CD4-positive, alpha-beta T cell treated with Interleukin-6 at 100 ng/mL for 8 hours (primary cell): ENCODE measurements around the gene LRPAP1.
"Not testable (repeated sequence)": the region's sequence is repeated elsewhere in the genome, so short reads cannot be mapped to it uniquely, and the experiment has no call there.

Source experiments
- DNase-seq: peaks from one replicate; pipeline ENCODE4 v3.0.0-alpha.2; 2020; ENCODE audit warnings: mixed read lengths, low spot score

Gene LRPAP1

DNA sequence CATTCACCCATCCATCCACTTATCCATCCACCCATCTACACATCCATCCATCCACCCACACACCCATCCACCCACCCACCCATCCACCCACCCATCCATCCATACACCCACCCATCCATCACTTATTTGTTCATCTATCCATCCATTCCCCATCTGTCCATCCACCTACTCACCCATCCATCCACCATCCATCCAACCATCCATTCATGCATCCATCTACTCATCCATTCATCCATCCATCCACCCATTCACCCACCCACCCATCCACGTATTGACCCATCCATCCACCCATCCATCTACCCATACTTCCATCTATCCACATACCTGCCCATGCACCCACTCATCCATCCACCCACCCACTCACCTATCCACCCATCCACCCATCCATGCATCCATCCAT is 28.2 kb upstream of the LRPAP1 start:
- not testable (repeated sequence) for DNase-seq

DNA sequence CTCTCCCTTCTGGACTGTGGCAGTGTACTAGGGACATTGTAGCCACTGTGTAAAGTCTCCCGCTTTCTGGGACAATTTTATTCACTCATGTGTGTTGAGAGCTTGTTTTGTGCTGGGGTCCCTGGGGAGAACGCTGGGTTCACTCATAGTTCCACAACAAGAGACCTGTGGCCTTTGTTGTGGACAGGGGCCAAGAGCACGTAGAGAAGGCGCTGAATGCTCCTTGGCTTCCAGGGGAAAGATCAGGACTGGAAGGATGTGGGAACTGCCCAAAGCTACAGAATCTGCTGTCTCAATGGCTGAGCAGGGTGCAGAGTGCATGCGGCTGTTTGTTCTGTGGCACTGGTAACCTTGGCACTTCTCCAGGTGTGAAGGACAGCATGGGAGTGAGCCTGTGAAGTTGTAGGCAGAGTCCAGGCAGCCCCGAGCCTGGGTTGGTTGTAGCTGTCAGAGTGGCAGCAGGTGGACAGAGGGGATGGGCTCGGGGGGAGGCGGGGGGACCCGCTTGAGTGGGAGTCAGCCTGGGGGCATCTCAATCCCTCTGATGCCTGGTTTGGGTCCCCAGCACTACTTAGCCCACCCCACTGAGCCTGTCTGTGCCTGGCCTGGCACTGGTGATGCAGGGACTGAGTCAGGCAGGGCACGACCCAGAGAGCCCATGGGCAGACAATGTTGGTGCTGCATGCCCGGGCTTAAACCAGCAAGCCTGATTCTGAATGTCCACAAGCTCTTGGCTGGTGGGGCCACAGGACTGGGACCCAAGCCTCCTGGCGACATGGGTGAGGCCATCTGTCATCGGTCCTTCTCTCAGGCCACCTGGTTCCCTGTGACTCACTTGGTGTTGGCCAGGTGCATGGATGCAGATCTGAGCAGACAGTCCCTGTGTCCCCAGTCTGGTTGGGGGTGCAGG is 27.4 kb upstream of the LRPAP1 start:
- DNase-seq: not testable (repeated sequence)

DNA sequence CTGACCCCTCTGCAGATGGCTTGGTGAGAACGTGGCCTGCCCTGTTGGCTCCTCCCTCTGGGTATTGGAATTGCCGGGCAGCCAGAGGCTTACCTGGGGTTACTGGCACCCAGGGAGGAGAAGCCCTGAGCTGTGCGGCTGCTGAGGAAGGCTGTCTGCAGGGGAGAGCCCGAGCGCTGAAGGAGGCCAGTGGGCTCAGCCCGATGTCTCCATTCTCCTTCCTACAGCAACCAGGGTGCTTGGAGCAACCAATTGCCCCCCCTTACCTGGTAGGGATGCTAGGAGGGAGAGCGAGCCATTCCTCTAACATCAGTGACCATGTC is 26.3 kb upstream of the LRPAP1 start:
- not testable (repeated sequence) for DNase-seq

DNA sequence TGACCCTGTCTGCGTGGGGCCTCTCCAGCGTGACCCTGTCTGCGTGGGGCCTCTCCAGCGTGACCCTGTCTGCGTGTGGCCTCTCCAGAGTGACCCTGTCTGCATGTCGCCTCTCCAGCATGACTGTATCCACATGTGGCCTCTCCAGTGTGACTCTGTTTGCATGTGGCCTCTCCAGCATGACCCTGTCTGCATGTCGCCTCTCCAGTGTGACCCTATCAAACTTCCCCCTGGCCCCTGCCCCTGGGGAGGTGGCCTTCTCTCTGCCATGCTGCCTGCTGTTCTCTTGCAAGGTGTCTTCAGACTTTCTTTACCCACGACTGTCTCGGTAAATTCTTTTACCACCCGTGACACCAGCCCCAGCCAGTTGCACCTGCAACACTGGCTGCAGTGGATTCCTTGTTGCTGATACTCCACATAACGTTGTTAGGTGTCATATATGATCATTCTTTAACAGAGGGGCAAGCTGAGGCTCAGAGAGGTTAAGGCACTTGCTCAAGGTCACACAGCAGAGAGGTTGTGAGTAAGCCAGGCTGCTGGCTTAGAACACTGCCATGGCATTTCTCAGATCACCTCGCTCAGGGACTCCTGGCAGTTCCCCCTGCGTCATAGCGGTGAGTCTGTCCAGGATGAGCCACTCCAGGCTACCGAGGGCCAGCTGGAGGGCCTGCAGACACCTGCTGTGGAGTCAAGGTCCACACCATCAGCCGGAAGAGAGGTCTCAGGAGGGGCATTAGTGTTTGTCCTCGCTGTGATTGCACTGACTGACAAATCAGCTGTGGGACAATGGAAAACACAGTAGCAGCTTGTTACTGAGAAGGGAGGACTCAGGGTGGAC is 25.7 kb upstream of the LRPAP1 start:
- DNase-seq: not testable (repeated sequence)

DNA sequence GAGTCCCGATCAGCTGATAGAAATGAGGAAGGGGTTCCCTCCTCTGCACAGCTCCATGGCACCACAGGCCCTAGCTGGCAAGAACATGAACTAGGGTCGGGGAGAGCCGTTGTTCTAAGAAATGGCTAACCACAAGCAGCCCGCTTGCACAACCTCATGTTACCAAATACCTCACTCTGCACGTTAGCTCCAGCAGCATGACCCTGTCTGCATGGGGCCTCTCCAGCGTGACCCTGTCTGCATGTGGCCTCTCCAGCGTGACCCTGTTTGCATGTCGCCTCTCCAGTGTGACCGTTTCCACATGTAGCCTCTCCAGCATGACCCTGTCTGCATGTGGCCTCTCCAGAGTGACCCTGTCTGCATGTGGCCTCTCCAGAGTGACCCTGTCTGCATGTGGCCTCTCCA is 24.9 kb upstream of the LRPAP1 start:
- not testable (repeated sequence) for DNase-seq

DNA sequence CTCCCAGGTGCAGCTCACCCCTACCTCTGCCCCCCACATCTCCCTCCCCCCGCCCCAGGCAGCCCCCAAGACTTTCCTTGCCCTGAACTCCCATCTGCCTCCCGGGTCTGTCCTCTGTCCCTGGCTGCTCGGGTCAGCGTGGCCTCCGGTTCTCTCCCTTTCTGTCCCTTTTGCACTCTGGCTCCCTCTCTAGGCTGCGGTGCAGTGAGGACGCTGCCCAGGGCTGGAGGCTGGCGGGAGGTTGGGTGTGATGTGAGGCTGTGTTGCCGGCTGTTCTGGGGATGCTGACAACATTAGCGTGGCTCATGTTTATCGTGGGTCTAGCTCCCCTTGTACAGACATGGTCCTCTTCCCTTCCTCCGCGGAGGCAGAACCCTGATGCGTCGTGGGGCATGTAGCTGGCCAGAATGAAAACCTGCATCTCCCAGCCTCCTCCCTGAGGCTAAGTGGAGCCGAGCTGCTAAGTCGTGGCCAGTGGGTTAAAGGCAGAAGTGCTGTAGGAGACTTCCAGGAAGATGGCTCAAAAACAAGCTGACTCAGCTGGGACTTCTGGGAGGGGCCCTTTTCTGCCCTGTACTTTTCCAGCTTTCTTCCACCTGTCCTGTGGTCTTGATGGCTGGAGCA is 24.1 kb upstream of the LRPAP1 start:
- DNase-seq: not testable (repeated sequence)

DNA sequence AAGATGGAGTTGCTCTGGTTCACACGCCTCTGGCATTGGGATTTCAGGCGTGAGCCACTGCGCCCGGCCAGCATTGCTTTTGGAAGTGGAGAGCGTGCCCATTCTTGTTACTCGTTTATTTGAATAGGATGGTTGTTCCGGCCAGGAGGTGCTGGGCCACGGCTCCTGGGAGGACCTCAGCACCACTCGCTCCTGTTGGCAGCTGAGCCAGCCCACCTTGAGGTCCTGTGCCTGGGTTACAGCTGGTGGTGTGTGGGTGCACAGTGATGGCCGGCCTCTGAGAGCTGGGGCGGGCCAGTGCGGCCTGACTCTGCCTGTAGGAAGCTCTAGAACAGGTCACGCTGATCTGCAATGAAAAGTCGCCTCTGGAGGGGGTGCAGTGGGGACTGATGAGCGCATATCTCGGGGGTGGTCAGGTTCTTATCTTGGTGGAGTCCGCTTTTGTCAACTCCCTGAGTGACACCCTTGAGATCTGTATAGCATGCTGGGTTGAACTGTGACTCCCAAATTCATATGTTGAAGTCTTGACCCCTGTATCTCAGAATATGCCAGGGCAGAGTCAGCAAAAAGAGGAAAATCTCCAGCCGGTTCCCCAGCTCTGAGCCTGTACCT is 23.3 kb upstream of the LRPAP1 start:
- not testable (repeated sequence) for DNase-seq

DNA sequence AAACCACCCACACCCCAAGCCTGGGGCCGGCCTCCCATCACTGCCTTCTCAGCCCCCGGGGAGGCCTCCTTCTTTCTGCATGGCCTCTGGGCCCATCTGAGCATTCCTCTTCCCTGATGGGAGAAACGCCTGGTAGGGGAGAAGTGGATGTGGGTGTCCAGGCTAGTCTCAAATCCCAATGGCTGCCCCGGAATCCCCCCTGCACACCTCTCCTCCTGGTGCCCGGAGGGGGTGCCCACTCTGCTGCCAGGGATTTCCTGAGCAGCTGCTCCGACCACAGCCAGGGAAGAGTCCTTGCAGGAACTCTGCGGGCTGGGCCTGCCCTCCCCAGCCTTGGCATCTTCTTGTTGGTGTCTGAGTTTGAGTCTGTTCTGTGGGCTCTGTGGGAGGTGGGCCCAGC is 19.1 kb upstream of the LRPAP1 start:
- not testable (repeated sequence) for DNase-seq

DNA sequence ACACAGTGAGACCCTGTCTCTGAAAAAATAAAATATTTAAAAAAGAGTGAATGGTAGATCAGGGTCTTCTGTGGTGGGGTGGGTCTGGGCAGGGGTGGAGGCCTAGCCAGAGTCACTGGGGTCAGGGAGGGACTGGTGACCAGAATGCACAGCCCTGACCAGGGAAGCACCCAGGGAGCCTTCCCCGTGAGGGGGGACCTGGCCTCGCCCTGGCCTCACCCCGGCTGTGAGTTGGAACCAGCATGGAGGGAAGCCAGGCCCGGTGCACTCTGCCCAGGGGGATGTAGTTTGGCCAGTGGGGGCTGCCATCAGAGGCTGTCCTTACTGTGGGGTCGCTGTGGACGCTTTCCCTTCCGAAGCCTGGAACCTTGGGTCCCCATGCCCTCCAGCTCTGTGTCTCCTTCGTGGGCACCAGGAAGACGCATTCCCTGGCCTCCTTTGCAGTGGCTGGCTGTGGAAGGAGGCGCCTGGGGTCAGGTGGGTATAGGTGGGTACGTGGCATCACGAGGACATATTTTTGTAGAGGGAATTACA is 18.6 kb upstream of the LRPAP1 start:
- not testable (repeated sequence) for DNase-seq

DNA sequence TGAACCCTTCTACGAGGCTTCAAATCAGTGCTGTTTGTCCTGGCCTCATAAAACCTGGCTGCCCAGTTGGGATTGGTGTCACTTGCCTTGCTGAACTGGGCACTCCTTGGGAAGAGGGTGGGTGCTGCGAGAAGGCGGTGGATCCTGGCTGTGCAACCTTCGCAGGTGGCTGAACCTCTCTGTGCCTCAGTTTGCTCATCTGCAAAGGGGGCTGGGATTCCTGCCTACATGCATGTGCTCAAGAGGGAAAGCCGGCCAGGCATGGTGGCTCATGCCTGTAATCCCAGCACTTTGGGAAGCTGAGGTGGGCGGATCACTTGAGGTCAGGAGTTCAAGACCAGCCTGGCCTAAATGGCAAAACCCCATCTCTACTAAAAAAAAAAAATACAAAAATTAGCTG is 17.8 kb upstream of the LRPAP1 start:
- DNase-seq: not testable (repeated sequence)

DNA sequence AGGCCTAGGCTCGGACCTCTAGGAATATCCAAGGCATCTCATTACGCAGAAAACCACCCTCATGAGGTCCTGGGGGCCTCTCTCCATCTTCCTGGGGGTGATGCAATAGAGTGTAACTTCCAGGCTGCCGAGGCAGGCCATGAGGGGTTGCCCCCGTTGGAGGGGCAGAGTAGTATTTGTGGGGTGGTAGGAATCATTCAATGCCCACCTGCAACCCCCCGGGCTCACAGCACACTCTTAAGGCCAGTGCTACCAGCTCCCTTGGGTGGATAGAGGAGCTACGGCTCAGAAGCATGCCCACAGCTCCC is 17.4 kb upstream of the LRPAP1 start:
- DNase-seq: not testable (repeated sequence)

DNA sequence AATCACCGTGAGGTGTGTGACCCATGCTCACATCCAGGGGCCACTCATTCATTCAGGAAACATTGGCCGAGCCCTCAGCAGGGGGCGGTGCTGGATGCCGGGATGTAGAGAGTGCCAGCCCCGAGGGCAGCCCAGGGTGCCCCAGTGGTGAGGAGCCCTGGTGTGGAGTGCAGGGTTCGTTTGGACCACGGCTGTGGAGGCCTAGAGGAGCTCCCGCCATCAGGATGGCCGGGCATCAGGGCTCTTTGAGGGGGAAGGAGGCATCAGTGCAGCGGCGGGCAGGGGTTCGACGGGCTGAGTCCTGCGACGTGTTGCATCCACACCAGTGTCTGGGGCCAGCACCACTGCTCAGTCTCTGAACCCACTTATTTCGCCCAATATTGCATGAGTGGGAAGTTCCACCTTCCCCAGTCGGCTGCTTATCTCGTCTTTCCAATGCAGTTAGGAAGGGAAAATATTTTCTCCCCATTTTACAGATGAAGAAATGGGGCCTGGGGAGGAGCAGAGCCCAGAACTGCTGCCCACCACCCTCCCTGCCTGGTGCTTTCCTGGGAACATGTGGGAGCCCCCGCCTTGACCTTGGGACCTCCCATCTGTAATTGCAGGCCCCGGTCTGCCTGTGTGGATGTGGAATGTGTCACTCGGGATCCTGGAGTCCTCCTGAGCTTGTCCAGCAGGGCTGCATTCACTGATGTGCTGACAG is 16.9 kb upstream of the LRPAP1 start:
- not testable (repeated sequence) for DNase-seq

DNA sequence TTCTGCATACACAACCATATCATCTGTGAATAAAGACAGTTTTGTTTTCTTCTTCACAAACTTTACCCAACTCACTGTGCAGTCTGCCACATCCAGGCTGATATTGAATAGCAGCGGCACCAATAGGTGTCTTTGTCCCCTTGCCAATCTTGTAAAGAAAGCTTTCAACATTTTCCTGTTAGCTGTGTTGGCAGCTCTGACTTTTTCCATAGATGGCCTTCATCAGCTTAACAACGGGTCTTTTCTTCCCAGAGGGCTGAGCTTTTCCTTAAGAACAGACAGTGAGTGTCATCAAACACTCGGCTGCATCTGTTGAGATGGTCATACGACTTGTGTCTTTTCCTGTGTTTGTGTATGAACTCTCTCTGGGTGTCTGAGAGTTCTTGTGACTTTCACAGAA is 14.5 kb upstream of the LRPAP1 start:
- DNase-seq: not testable (repeated sequence)

DNA sequence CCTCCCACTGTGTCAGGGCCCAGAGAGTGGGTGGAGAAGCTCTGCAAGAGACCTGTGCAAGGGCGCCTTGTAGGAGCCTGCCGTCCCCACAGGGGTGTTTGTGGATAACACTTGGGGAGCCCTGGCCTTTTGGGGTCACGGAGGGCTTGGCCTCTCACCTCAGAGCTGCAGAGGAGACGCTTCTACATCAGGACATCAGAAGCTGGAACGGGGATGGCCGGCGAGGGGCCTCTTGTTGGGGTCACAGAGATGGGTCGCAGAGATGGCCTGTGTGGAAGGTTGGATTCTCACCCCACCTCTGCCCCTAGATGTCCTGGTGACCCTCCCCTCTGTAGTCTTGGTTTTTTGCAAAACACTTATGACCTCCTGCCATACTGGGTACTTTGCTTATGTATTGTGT is 13.1 kb upstream of the LRPAP1 start:
- not testable (repeated sequence) for DNase-seq

DNA sequence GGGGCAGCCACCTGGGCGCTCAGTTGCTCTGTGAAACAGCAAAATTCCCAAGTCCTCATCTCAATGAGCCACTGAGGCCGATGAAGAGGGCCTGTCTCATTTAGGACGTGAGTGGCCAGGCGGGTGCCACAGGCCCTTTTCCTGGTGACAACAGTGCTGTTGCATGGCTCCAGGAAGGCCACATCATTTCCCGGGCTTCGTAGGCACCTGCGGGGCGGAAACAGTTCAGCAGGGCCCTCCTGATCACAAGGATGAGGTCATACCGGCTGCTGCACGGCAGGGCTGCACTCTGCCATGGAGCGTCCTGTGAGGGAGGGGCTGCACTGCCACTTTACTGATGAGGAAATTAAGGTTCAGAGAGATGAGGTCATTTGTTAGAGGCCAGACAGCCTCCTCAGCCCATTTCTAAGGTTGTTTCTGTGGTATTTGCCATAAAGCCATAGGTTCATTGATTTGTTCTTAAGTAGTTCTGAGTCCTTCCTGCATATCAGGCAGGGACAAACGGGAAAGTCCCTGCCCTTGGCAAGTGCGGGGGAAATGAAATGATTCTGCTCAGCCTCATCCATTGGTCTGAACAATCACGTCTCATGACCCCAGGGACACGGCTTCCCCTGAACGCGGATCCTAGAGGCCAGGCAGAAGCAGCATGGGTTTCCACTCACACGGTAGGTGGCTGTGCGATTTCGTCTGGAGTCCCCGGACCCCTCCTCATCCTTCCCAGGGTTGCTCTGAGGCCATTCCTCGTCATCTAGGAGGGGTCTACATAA is 12.2 kb upstream of the LRPAP1 start:
- not testable (repeated sequence) for DNase-seq

DNA sequence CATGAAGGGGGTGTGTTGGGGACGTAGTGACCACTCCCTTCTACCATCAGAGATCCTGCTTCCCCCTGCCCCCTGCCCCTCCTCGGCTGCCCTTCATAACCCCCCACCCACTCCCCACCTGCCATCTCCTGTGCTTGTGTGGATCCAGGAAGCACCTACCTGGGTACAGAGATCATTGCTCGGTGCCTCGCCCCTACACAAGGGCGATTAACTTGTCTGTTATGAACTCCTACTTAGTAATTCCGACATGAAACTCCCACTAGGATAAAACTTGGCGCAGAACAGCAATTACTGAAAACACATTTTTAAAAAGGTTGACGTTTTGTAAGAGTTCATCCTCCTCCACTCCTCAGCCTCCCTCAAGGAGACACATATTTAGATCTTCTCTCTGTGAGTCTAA is 11.2 kb upstream of the LRPAP1 start:
- not testable (repeated sequence) for DNase-seq

DNA sequence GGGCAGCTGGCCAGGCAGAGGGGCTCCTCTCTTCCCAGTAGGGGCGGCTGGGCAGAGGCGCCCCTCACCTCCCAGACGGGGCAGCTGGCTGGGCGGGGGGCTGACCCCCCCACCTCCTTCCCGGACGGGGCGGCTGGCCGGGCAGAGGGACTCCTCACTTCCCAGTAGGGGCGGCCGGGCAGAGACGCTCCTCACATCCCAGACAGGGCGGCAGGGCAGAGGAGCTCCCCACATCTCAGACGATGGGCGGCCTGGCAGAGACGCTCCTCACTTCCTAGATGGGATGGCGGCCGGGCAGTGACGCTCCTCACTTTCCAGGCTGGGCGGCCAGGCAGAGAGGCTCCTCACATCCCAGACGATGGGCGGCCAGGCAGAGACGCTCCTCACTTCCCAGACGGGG is 6.7 kb upstream of the LRPAP1 start:
- not testable (repeated sequence) for DNase-seq

DNA sequence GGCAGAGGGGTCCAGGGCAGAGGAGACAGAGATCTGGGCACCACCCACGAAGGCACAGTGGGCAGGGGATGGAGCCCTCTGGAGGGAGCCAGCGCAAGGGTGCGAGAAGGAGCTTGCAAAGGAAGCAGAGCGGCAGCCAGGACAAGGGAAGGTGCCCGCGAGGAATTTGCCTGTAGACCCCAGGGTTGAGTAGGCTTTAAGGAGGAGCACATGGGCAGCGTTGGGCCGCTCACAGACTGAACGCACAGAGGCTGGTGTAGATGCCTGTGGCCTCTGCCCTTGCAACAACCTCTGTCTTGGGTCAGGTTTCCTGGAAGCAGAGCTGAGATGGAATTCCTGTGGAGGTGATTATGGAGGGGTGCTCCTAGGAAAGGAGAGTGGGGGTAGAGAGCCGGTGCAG is 3.6 kb upstream of the LRPAP1 start:
- DNase-seq: not testable (repeated sequence)

DNA sequence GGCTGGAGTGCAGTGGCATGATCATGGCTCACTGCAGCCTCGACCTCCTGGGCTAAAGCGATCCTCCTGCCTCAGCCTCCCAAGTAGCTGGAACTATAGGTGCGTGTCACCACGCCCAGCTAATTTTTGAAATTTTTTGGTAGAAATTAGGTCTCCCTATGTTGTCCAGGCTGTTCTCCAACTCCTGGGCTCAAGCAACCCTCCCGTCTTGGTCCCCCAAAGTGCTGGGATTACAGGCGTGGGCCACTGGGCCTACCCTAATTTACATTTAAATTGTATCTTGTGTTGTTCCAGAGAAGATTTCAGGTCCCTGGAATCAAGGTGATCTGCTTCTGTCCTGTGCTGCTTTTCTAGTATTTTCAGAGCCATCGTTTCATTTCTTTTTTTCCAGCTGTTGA is 1.2 kb upstream of the LRPAP1 start:
- no peak for DNase-seq

DNA sequence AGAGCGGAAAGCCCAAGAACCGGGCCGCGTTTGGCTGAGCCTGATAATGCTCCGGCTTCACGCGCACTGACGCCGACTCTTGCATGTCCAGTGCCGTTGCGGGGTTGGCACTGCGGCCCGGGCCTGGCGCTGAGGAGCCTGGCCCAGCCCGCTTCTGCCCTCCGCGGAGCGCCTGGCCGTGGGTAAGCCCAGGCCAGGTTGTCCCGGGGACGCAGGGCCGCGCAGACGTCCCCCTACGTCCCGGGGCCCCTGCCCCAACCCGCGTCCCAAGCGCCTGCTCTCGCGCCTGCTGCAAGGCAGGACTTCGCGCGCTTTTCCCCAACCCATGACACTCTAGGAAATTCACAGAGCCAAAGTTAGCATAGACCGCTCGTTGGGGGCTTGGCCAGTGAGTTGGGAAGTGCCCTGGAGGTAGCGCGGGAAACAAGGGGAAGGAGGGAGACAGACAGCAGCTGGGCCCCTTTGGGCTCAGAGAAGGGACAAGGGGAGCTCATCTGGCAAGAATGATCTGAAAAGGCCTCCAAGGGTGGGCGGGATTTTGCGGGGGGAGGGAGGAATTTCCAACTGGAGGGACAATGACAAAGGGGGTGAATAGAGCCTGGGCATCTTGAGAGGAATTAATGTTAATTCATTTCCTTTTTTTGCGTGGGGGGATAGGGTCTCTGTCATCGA is 665 bp upstream of the LRPAP1 start:
- DNase-seq: no peak
